CD4-positive, alpha-beta T cell (primary cell): Measurements from ENCODE around the gene AHRR. TPM values are rescaled to one million over a fixed set of nuclear protein-coding genes. Genes with fewer than 3 reads are reported as not detected.

Experiments
- ATAC-seq: fragments of 200-7000 bp; cut with Tn5 transposase; one replicate; pipeline ENCODE4 v1.10.0; 2022; ENCODE audit warnings: mild to moderate bottlenecking; ENCODE audit not compliant: poor library complexity
- CTCF ChIA-PET: fragments of 350-600 bp; sonication (Branson Sonifier 250); formaldehyde crosslinking; loops from one replicate; lab custom pipeline; 2021; ENCODE audit warnings: antibody characterized with exemption, inconsistent platforms; lab: Charles Lee
- POLR2A ChIA-PET: fragments of 350-600 bp; sonication (Branson Sonifier 250); formaldehyde crosslinking; loops from one replicate; lab custom pipeline; 2021; ENCODE audit warnings: antibody characterized with exemption, inconsistent platforms; lab: Charles Lee
- DNase-seq, 14 experiments: peaks; one replicate each; pipeline ENCODE4 v3.0.0-alpha.2; 2013 to 2020; ENCODE audit warnings: mixed read lengths in 2 of 14
- H3K27ac ChIP-seq, 2 donors: one replicate each; pipeline versions ENCODE4 v1.5.1 to v1.7.0; 2013; ENCODE audit warnings: low read length in 2 of 2, low read depth in 1 of 2, mild to moderate bottlenecking in 1 of 2
- H3K27me3 ChIP-seq, 2 experiments: 1 replicate in 1 of 2; 2 replicates in 1 of 2; pipeline versions ENCODE4 v1.6.1 to v1.7.0; 2013; ENCODE audit warnings: low read length in 2 of 2, control low read depth in 1 of 2, mild to moderate bottlenecking in 1 of 2, moderate library complexity in 1 of 2; ENCODE audit not compliant: insufficient read depth in 2 of 2, control insufficient read depth in 1 of 2
- H3K36me3 ChIP-seq: one replicate; pipeline ENCODE4 v1.6.1; 2013; ENCODE audit warnings: low read length, control low read depth; ENCODE audit not compliant: insufficient read depth
- H3K4me1 ChIP-seq: one replicate; pipeline ENCODE4 v1.6.1; 2013; ENCODE audit warnings: low read length, control low read depth; ENCODE audit not compliant: insufficient read depth
- H3K4me3 ChIP-seq: one replicate; pipeline ENCODE4 v1.5.1; 2013; ENCODE audit warnings: mild to moderate bottlenecking, low read length, moderate library complexity
- H3K9me3 ChIP-seq, 2 experiments: 1 replicate in 1 of 2; 2 replicates in 1 of 2; pipeline versions ENCODE4 v1.6.1 to v1.7.0; 2013; ENCODE audit warnings: low read length in 2 of 2, mild to moderate bottlenecking in 2 of 2, control low read depth in 1 of 2, moderate library complexity in 1 of 2; ENCODE audit not compliant: control insufficient read depth in 1 of 2, insufficient read depth in 1 of 2
- H3K27ac Mint-ChIP-seq: one replicate; pipeline ENCODE4 v1.8.0; 2020; ENCODE audit warnings: mixed read lengths
- H3K27me3 Mint-ChIP-seq: one replicate; pipeline ENCODE4 v1.8.0; 2021; ENCODE audit warnings: mixed read lengths
- H3K36me3 Mint-ChIP-seq: one replicate; pipeline ENCODE4 v1.8.0; 2021; ENCODE audit warnings: low read depth, mixed read lengths
- H3K4me1 Mint-ChIP-seq: one replicate; pipeline ENCODE4 v1.8.0; 2021; ENCODE audit warnings: low read depth, mixed read lengths
- H3K4me3 Mint-ChIP-seq: one replicate; pipeline ENCODE4 v1.8.0; 2020; ENCODE audit warnings: mild to moderate bottlenecking, mixed read lengths
- H3K9me3 Mint-ChIP-seq: one replicate; pipeline ENCODE4 v1.8.0; 2020; ENCODE audit warnings: mixed read lengths
- intact Hi-C, 2 experiments: fragments of 100-400 bp; cut with DNase I in 1 of 2; cut with micrococcal nuclease in 1 of 2; formaldehyde crosslinking; loops; one replicate each; pipeline versions ENCODE4 v1.15.1 to v1.9.0; 2023 to 2025; cut with DNase I, micrococcal nuclease
- total RNA-seq, 174 experiments: library from RNA in 2 of 174; stranded (reverse) in 2 of 174; gene quantifications; one replicate each; pipeline ENCODE4 v1.2.3 and lab custom pipeline; 2021 to 2026
- TF ChIP-seq, protein P1 (sequence below): fragments of 200-600 bp; IDR thresholded peaks from one replicate; pipeline ENCODE4 v1.8.0; 2022; ENCODE audit warnings: antibody characterized with exemption, mild to moderate bottlenecking

Gene AHRR
- total RNA-seq, 2 experiments from 2014 or later: 0.45 to 0.63 TPM

GRCh38 chr5:428219-428618 is 106.7 kb downstream of the AHRR start:
- intact Hi-C loops: no loop called here
- ChIA-PET CTCF (no interaction called here), POLR2A (no interaction called here)
- no peaks in the 10 kb centered on the region for H3K9me3 Mint-ChIP-seq
- no peaks in the 10 kb centered on the region for H3K36me3 ChIP-seq
- H3K36me3 Mint-ChIP-seq: no peaks in the 10 kb centered on the region
- H3K9me3 ChIP-seq: no peaks in the 10 kb centered on the region
- DNase-seq (peak in 1 of 14 experiments; percentile 17), ATAC-seq (no peak)
- TF ChIP-seq, protein P1, sequence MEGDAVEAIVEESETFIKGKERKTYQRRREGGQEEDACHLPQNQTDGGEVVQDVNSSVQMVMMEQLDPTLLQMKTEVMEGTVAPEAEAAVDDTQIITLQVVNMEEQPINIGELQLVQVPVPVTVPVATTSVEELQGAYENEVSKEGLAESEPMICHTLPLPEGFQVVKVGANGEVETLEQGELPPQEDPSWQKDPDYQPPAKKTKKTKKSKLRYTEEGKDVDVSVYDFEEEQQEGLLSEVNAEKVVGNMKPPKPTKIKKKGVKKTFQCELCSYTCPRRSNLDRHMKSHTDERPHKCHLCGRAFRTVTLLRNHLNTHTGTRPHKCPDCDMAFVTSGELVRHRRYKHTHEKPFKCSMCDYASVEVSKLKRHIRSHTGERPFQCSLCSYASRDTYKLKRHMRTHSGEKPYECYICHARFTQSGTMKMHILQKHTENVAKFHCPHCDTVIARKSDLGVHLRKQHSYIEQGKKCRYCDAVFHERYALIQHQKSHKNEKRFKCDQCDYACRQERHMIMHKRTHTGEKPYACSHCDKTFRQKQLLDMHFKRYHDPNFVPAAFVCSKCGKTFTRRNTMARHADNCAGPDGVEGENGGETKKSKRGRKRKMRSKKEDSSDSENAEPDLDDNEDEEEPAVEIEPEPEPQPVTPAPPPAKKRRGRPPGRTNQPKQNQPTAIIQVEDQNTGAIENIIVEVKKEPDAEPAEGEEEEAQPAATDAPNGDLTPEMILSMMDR: no peak
- H3K27me3 Mint-ChIP-seq: peaks cover 5% of the 10 kb centered on the region
- H3K4me1 ChIP-seq: no peaks in the 10 kb centered on the region
- no peak overlapping the region for H3K4me3 Mint-ChIP-seq
- no peaks in the 10 kb centered on the region for H3K4me1 Mint-ChIP-seq
- H3K27ac ChIP-seq: no peak overlapping the region
- no peak overlapping the region for H3K27ac Mint-ChIP-seq
- no peaks in the 10 kb centered on the region for H3K27me3 ChIP-seq
- H3K4me3 ChIP-seq: no peak overlapping the region

GRCh38 chr5:428754-429452 is 107.4 kb downstream of the AHRR start:
- Mint-ChIP-seq H3K4me3 (no peak overlapping the region), H3K9me3 (no peaks in the 10 kb centered on the region), H3K27me3 (peaks cover 5% of the 10 kb centered on the region), H3K27ac (no peak overlapping the region), H3K36me3 (no peaks in the 10 kb centered on the region), H3K4me1 (no peaks in the 10 kb centered on the region)
- Histone ChIP-seq H3K4me1 (no peaks in the 10 kb centered on the region), H3K9me3 (no peaks in the 10 kb centered on the region), H3K27me3 (peaks cover 0 to 4% of the 10 kb centered on the region in 2 experiments), H3K27ac (no peak overlapping the region), H3K36me3 (no peaks in the 10 kb centered on the region), H3K4me3 (no peak overlapping the region)
- POLR2A ChIA-PET: no interaction called here
- intact Hi-C loops: no loop called here
- peak in 1 of 14 experiments; percentile 17 for DNase-seq
- TF ChIP-seq, protein P1: no peak
- ATAC-seq: no peak
- CTCF ChIA-PET: no interaction called here

DNA sequence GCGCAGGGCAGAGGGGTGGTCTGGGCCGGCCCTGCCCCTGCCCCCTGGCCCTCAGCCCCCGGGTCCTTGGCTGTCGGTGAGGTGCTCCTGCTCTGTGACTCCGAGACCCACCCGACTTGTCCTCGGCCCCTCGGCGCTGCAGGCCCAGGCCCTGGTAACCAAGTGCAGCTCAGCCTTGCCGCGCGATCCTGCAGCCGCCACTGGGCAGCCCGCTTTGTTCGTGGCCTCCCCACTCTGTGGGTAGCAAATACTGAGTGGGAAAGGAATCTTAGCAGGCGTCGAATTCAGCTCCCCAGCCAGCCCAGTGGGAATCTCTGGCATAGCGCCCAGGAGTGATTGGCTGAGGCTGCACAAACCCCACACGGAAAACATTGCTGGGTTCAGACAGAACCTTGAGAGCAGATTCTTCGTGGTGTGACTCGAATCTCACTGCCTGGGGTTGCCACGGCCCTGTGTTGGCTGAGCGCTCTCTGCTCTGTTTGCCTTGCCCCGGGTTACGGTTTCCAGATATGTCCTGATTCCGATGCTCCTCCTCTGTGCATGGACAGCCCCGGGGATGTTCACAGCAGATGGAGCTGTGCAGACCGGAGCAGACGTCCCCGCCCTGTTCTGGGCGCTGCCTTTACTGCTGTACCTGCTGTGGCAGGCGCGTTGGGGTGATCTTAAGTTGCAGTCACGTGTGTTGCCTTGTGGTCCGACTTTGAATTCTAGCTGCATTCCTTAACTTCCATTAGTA is 108.1 kb downstream of the AHRR start:
- ATAC-seq (no peak), DNase-seq (peak in 1 of 14 experiments; percentile 23)
- no peak overlapping the region for H3K4me3 ChIP-seq
- CTCF ChIA-PET: no interaction called here
- Mint-ChIP-seq H3K9me3 (no peaks in the 10 kb centered on the region), H3K4me1 (no peaks in the 10 kb centered on the region), H3K4me3 (no peak overlapping the region), H3K36me3 (no peaks in the 10 kb centered on the region), H3K27me3 (peaks cover 5% of the 10 kb centered on the region), H3K27ac (no peak overlapping the region)
- H3K27ac ChIP-seq: no peak overlapping the region
- H3K9me3 ChIP-seq: no peaks in the 10 kb centered on the region
- no peaks in the 10 kb centered on the region for H3K4me1 ChIP-seq
- H3K27me3 ChIP-seq: peaks cover 0 to 4% of the 10 kb centered on the region in 2 experiments
- TF ChIP-seq, protein P1: no peak
- H3K36me3 ChIP-seq: no peaks in the 10 kb centered on the region
- intact Hi-C loops: loop anchor here in 1 of 2 experiments (2.0 kb wide), 1 partner anchor 241 kb away; no protein-coding TSS in a partner anchor
- POLR2A ChIA-PET: no interaction called here
